ENCODE results near the gene AKT1. TPM values are rescaled to one million over a fixed set of nuclear protein-coding genes. Genes with fewer than 3 reads are reported as not detected.

AKT1 gene
- total and polyA plus RNA-seq, 4 donors, result 30.6 to 192 (median 58.7) TPM

DNA sequence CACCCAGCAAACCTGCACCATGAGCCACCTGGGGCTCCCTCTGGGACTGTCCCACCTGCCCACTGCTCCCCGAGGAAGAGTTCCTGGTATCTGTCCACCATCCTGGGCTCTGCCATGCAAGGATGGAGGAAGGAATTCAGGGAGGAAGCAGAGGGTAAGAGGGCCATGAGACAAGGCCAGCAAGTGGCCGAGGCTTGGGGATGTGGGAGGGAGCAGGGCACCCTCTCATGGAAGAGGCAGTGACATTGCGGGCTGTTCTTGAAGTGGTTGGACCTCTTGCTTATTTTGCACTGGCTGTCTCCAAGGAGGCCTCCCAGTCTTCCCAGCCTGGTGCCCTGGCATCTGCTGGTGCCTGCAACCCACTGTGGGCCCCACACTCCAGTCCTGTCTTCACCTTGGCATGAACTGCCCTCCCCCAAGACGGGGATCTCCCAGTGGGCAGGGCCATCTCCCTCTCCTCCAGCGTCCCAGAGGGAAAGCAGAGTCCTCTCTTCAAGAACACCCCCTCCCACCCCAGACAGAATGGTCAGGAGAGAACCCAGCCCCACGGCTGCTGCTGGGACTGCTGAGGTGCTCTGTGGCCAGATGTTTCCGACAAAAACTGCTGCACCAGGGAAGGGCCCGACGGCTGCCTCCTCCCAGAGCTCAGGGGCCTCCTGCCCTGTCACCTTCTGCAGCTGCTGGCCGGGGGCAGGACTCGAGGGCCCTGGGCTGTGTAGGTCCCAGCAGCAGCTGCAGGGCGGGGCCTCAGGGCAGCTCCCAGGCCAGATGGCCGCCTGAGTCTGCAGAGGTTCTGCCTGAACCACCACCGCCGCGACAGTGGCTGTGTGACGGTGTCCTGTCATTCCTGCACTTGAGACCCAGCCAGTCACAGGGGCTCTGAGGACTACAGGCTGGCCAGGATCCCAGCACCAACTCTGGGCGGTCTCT lies 1.8 kb upstream of the AKT1 start:
- Histone ChIP-seq H3K9me3 (ENCODE audit: control insufficient read depth in 4 of 4, low read length in 3 of 4) (no peaks in the 10 kb centered on the region), H3K9ac (ENCODE audit: low read depth in 1 of 2, low read length in 2 of 2) (no peak overlapping the region), H3K27me3 (ENCODE audit: control insufficient read depth in 4 of 4, insufficient read depth in 4 of 4, low read length in 3 of 4) (no peaks in the 10 kb centered on the region), H3K27ac (ENCODE audit: low read depth in 1 of 2, low read length in 2 of 2) (peak overlapping the region in 1 of 2 donors; percentile 40), H3K36me3 (ENCODE audit: control insufficient read depth in 4 of 4, insufficient read depth in 3 of 4, low read depth in 1 of 4, low read length in 3 of 4) (no peaks in the 10 kb centered on the region), H3K4me1 (ENCODE audit: control insufficient read depth in 4 of 4, insufficient read depth in 4 of 4, low read length in 3 of 4) (peaks cover 35 to 51% (median 41%) of the 10 kb centered on the region in 4 donors), H3K4me3 (ENCODE audit: low read depth in 1 of 3, low read length in 3 of 3) (no peak overlapping the region)
- no peak for DNase-seq (ENCODE audit: low spot score)
- 75% methylated on average over 18 of the region's 18 CpGs for WGBS
- TF ChIP-seq, protein P1, sequence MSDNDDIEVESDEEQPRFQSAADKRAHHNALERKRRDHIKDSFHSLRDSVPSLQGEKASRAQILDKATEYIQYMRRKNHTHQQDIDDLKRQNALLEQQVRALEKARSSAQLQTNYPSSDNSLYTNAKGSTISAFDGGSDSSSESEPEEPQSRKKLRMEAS (IDR thresholded peaks at IDR 0.05), result no peak
- no peak for TF ChIP-seq HNF4A (conservative IDR thresholded peaks at IDR 0.05)
- no peak for TF ChIP-seq EGR1 (IDR thresholded peaks at IDR 0.05; ENCODE audit: low read depth in 2 of 2)
- no peak for TF ChIP-seq YY1 (IDR thresholded peaks at IDR 0.05)
- TF ChIP-seq RXRA (IDR thresholded peaks at IDR 0.05), result no peak

DNA sequence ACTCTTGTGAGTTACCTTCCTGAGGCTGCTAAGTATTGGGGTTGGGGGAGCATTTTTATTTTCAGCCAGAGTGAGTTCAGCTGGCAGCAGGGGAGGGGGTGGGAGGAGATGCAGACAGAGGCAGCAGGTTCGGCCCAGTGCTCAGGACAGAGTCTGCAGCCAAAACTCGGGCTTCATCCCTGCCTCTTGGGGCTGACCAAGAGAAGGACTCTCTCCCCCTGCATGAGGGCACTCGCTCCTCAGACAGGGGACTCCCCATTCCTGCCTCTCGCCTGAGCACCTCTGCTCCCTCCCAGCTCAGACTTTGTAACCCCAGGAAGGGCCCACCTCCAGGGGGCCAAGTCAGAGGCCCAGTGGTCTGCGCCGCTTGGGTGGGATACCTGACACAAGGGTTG lies 1.1 kb upstream of the AKT1 start:
- DNase-seq (ENCODE audit: low spot score), result no peak
- Histone ChIP-seq H3K9me3 (ENCODE audit: control insufficient read depth in 4 of 4, low read length in 3 of 4) (no peaks in the 10 kb centered on the region), H3K4me1 (ENCODE audit: control insufficient read depth in 4 of 4, insufficient read depth in 4 of 4, low read length in 3 of 4) (peaks cover 33 to 51% (median 42%) of the 10 kb centered on the region in 4 donors), H3K27me3 (ENCODE audit: control insufficient read depth in 4 of 4, insufficient read depth in 4 of 4, low read length in 3 of 4) (no peaks in the 10 kb centered on the region), H3K4me3 (ENCODE audit: low read depth in 1 of 3, low read length in 3 of 3) (no peak overlapping the region), H3K9ac (ENCODE audit: low read depth in 1 of 2, low read length in 2 of 2) (no peak overlapping the region), H3K36me3 (ENCODE audit: control insufficient read depth in 4 of 4, insufficient read depth in 3 of 4, low read depth in 1 of 4, low read length in 3 of 4) (no peaks in the 10 kb centered on the region), H3K27ac (ENCODE audit: low read depth in 1 of 2, low read length in 2 of 2) (peak overlapping the region in 1 of 2 donors; percentile 86)
- WGBS, result 87% methylated on average over 6 of the region's 6 CpGs
- TF ChIP-seq RAD21 (IDR thresholded peaks at IDR 0.05) (no peak), HNF4A (conservative IDR thresholded peaks at IDR 0.05) (no peak), NR2F2 (IDR thresholded peaks at IDR 0.05) (no peak), SP1 (IDR thresholded peaks at IDR 0.05) (no peak), EGR1 (IDR thresholded peaks at IDR 0.05; ENCODE audit: low read depth in 2 of 2) (no peak), FOXA1 (IDR thresholded peaks at IDR 0.05) (no peak), YY1 (IDR thresholded peaks at IDR 0.05) (no peak), GABPA (IDR thresholded peaks at IDR 0.05 in 1 of 2, conservative IDR thresholded peaks at IDR 0.05 in 1 of 2) (no peak), RXRA (IDR thresholded peaks at IDR 0.05) (no peak), TAF1 (conservative IDR thresholded peaks at IDR 0.05) (no peak), FOXA2 (IDR thresholded peaks at IDR 0.05) (no peak), HNF4G (IDR thresholded peaks at IDR 0.05) (no peak), JUND (IDR thresholded peaks at IDR 0.05) (no peak)
- TF ChIP-seq, protein P1 (IDR thresholded peaks at IDR 0.05), result no peak
- TF ChIP-seq, protein P2, sequence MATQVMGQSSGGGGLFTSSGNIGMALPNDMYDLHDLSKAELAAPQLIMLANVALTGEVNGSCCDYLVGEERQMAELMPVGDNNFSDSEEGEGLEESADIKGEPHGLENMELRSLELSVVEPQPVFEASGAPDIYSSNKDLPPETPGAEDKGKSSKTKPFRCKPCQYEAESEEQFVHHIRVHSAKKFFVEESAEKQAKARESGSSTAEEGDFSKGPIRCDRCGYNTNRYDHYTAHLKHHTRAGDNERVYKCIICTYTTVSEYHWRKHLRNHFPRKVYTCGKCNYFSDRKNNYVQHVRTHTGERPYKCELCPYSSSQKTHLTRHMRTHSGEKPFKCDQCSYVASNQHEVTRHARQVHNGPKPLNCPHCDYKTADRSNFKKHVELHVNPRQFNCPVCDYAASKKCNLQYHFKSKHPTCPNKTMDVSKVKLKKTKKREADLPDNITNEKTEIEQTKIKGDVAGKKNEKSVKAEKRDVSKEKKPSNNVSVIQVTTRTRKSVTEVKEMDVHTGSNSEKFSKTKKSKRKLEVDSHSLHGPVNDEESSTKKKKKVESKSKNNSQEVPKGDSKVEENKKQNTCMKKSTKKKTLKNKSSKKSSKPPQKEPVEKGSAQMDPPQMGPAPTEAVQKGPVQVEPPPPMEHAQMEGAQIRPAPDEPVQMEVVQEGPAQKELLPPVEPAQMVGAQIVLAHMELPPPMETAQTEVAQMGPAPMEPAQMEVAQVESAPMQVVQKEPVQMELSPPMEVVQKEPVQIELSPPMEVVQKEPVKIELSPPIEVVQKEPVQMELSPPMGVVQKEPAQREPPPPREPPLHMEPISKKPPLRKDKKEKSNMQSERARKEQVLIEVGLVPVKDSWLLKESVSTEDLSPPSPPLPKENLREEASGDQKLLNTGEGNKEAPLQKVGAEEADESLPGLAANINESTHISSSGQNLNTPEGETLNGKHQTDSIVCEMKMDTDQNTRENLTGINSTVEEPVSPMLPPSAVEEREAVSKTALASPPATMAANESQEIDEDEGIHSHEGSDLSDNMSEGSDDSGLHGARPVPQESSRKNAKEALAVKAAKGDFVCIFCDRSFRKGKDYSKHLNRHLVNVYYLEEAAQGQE (IDR thresholded peaks at IDR 0.05), result no peak
- TF ChIP-seq, protein P3, sequence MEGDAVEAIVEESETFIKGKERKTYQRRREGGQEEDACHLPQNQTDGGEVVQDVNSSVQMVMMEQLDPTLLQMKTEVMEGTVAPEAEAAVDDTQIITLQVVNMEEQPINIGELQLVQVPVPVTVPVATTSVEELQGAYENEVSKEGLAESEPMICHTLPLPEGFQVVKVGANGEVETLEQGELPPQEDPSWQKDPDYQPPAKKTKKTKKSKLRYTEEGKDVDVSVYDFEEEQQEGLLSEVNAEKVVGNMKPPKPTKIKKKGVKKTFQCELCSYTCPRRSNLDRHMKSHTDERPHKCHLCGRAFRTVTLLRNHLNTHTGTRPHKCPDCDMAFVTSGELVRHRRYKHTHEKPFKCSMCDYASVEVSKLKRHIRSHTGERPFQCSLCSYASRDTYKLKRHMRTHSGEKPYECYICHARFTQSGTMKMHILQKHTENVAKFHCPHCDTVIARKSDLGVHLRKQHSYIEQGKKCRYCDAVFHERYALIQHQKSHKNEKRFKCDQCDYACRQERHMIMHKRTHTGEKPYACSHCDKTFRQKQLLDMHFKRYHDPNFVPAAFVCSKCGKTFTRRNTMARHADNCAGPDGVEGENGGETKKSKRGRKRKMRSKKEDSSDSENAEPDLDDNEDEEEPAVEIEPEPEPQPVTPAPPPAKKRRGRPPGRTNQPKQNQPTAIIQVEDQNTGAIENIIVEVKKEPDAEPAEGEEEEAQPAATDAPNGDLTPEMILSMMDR (IDR thresholded peaks at IDR 0.05; ENCODE audit: low read depth, low read length, missing input control), result no peak

Data from liver (tissue), 9 donors.